Neuronal stem cell (in vitro differentiated cells): ENCODE measurements around the gene LMLN.
A peak's percentile ranks its signal among the peaks of the same experiment; 100 is the strongest.
"Not testable (repeated sequence)": the region's sequence is repeated elsewhere in the genome, so short reads cannot be mapped to it uniquely, and the experiment has no call there.

Source experiments
- DNase-seq: peaks from one replicate; pipeline ENCODE4 v3.0.0-alpha.2; 2013; ENCODE audit warnings: low spot score
- H2AFZ ChIP-seq: one replicate; pipeline ENCODE4 v1.6.1; 2013; ENCODE audit warnings: mild to moderate bottlenecking, low read length, inconsistent platforms
- H2AK5ac ChIP-seq: 2 replicates; pipeline ENCODE4 v1.6.1; 2013; ENCODE audit warnings: low read depth, mild to moderate bottlenecking, inconsistent platforms, low read length, moderate library complexity, mixed read lengths
- H2BK120ac ChIP-seq: 2 replicates; pipeline ENCODE4 v1.6.1; 2013; ENCODE audit warnings: low read depth, mild to moderate bottlenecking, inconsistent platforms, low read length, moderate library complexity, mixed read lengths
- H2BK12ac ChIP-seq: one replicate; pipeline ENCODE4 v1.6.1; 2013; ENCODE audit warnings: low read length, inconsistent platforms
- H2BK15ac ChIP-seq: 2 replicates; pipeline ENCODE4 v1.6.1; 2013; ENCODE audit warnings: mild to moderate bottlenecking, low read length, inconsistent platforms, mixed read lengths
- H2BK5ac ChIP-seq: one replicate; pipeline ENCODE4 v1.6.1; 2013; ENCODE audit warnings: inconsistent platforms, mild to moderate bottlenecking, low read length, moderate library complexity
- H3K14ac ChIP-seq: one replicate; pipeline ENCODE4 v1.6.1; 2013; ENCODE audit warnings: low read length, inconsistent platforms
- H3K18ac ChIP-seq: 2 replicates; pipeline ENCODE4 v1.6.1; 2013; ENCODE audit warnings: low read length, inconsistent platforms
- H3K23ac ChIP-seq: 2 replicates; pipeline ENCODE4 v1.6.1; 2013; ENCODE audit warnings: low read depth, mild to moderate bottlenecking, mixed read lengths, low read length, inconsistent platforms; ENCODE audit not compliant: poor library complexity
- H3K27ac ChIP-seq: replicated peaks from 3 replicates; pipeline ENCODE4 v1.5.1; 2013; ENCODE audit warnings: low read length, inconsistent platforms
- H3K27me3 ChIP-seq, 3 experiments: 2 replicates each; pipeline ENCODE4 v1.6.1; 2013; ENCODE audit warnings: low read length in 3 of 3, mild to moderate bottlenecking in 2 of 3, inconsistent platforms in 1 of 3, low read depth in 1 of 3, mixed read lengths in 1 of 3, moderate library complexity in 1 of 3; ENCODE audit not compliant: control insufficient read depth in 3 of 3, insufficient read depth in 3 of 3
- H3K36me3 ChIP-seq, 2 donors: replicated peaks in 1 of 2; 2 replicates each; pipeline ENCODE4 v1.6.1; 2013; ENCODE audit warnings: low read length in 2 of 2; ENCODE audit not compliant: control insufficient read depth in 2 of 2, insufficient read depth in 2 of 2
- H3K4ac ChIP-seq: 2 replicates; pipeline ENCODE4 v1.6.1; 2013; ENCODE audit warnings: inconsistent platforms, mild to moderate bottlenecking, low read length, moderate library complexity
- H3K4me1 ChIP-seq, 2 donors: 1 replicate in 1 of 2; 2 replicates in 1 of 2; pipeline ENCODE4 v1.6.1; 2013; ENCODE audit warnings: low read length in 2 of 2, low read depth in 1 of 2; ENCODE audit not compliant: control insufficient read depth in 2 of 2, insufficient read depth in 1 of 2
- H3K4me2 ChIP-seq: one replicate; pipeline ENCODE4 v1.6.1; 2013; ENCODE audit warnings: mild to moderate bottlenecking, low read length, inconsistent platforms; ENCODE audit not compliant: insufficient read depth, poor library complexity, severe bottlenecking
- H3K4me3 ChIP-seq, 2 donors: 2 replicates each; pipeline ENCODE4 v1.5.1; 2013; ENCODE audit warnings: low read length in 2 of 2, mild to moderate bottlenecking in 2 of 2, inconsistent platforms in 1 of 2, moderate library complexity in 1 of 2
- H3K79me1 ChIP-seq: one replicate; pipeline ENCODE4 v1.6.1; 2013; ENCODE audit warnings: low read depth, mild to moderate bottlenecking, inconsistent platforms, low read length, moderate library complexity
- H3K9ac ChIP-seq: one replicate; pipeline ENCODE4 v1.6.1; 2013; ENCODE audit warnings: mild to moderate bottlenecking, low read depth, low read length, inconsistent platforms; ENCODE audit not compliant: poor library complexity
- H3K9me3 ChIP-seq, 2 donors: replicated peaks in 1 of 2; 2 replicates each; pipeline versions ENCODE3 to v1.6.1; 2013; ENCODE audit warnings: low read length in 2 of 2, mild to moderate bottlenecking in 2 of 2, inconsistent platforms in 1 of 2, low read depth in 1 of 2, mixed read lengths in 1 of 2, moderate library complexity in 1 of 2; ENCODE audit not compliant: control insufficient read depth in 2 of 2, insufficient read depth in 1 of 2
- H4K8ac ChIP-seq: one replicate; pipeline ENCODE4 v1.6.1; 2013; ENCODE audit warnings: low read depth, mild to moderate bottlenecking, inconsistent platforms, low read length, moderate library complexity
- H4K91ac ChIP-seq: one replicate; pipeline ENCODE4 v1.6.1; 2013; ENCODE audit warnings: low read length, low read depth, mild to moderate bottlenecking, inconsistent platforms; ENCODE audit not compliant: poor library complexity
- WGBS, 2 donors: extraction: QIAGEN DNeasy Blood & Tissue Kit; methylation state at CpG; one replicate each; pipeline ENCODE4 v1.1.7; 2013; ENCODE audit warnings: missing lambda C conversion rate in 2 of 2, mixed read lengths in 1 of 2; ENCODE audit not compliant: insufficient read length in 2 of 2, insufficient replicate concordance in 1 of 2; ENCODE audit errors: extremely low coverage in 2 of 2; 5-methylcytosine and 5-hydroxymethylcytosine counted together

Gene LMLN

DNA sequence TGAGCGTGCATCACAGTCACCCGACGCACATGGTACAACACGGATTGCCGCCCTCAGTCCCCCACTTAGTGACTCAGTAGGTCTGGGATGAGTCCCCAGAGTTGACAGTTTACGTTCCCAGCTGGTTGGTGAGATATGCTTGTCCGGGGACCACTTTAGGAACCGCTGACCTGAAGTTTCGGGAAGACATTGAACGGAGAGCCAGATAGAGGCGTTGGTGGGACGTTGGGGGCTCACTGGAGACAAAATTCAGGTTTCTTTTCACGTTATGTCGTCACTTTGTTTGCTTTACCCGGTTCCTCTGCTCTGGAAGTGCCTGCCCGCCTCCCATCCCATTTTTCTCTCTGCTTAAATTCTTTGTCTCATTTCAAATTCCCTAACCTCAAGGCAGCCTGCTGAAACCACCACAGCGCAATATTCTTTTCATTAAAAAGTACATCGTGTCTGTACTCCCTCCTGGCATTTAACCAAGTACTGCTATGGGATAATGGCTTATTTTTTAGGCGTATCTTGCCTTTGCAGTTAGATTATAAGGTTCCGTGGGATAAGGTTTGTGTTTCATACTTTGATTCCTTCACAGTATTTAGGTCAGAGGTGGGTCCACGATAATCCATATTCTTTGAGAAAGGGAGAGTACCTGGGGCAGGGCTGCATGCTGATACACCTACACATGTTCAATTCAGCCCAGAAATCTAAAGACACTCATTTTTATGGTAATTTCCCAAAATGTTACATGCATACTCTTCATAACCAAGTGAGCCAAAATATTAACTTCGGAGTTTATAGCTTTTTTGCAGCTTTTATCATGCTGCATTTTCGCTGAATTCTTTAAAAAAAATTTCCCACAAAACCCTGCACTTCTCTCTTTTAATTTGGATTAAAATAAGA is 921 bp downstream of the LMLN start:
- peaks cover 8 to 13% of the 10 kb centered on the region in 2 donors for H3K36me3 ChIP-seq
- H2AK5ac ChIP-seq = no peak overlapping the region
- H2BK15ac ChIP-seq = no peak overlapping the region
- H2BK120ac ChIP-seq = no peak overlapping the region
- H2BK5ac ChIP-seq = no peak overlapping the region
- H3K23ac ChIP-seq = no peak overlapping the region
- no peak overlapping the region for H3K14ac ChIP-seq
- peak overlapping the region; percentile 90 for H3K4me2 ChIP-seq
- H3K27ac ChIP-seq = no peak overlapping the region
- peak overlapping the region; percentile 93 for H2AFZ ChIP-seq
- peak overlapping the region; percentile 52 for H3K18ac ChIP-seq
- H4K91ac ChIP-seq = no peak overlapping the region
- H3K79me1 ChIP-seq = no peaks in the 10 kb centered on the region
- peak overlapping the region; percentile 73 to 95 for H3K4me3 ChIP-seq
- H3K9ac ChIP-seq = peak overlapping the region; percentile 87
- no CpG with 5 or more reads among the region's 23 CpGs for WGBS, 2 donors
- peaks cover 3 to 7% of the 10 kb centered on the region in 2 donors for H3K4me1 ChIP-seq
- no peak for DNase-seq
- no peak overlapping the region for H4K8ac ChIP-seq
- H3K27me3 ChIP-seq = no peaks in the 10 kb centered on the region
- peaks cover 0 to 1% of the 10 kb centered on the region in 2 donors for H3K9me3 ChIP-seq
- H2BK12ac ChIP-seq = no peak overlapping the region
- H3K4ac ChIP-seq = no peak overlapping the region

DNA sequence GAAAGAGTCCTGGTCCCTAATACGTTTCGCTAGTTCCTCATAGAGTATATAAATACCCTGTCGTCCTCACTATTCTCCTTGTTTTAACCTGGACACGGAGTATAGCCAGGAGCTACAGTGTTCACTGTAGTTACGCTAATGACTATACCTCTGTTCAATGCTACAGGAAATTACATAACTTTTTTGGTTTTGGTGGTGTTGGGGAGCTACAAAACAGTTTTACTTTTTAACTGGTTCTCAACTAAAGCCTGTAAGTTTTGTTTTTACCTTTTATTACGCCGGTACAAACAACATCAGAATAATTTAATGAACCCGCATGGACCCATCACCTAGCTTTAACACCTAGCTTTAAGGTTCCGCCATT is 1.5 kb downstream of the LMLN start:
- Histone ChIP-seq H2BK15ac (no peak overlapping the region), H3K4me1 (peaks cover 3 to 7% of the 10 kb centered on the region in 2 donors), H3K9ac (no peak overlapping the region), H3K4ac (no peak overlapping the region), H3K9me3 (peaks cover 1% of the 10 kb centered on the region in 2 donors), H2AK5ac (no peak overlapping the region), H4K91ac (no peak overlapping the region), H3K14ac (no peak overlapping the region), H4K8ac (no peak overlapping the region), H2BK12ac (no peak overlapping the region), H3K23ac (no peak overlapping the region), H3K79me1 (no peaks in the 10 kb centered on the region), H2BK120ac (no peak overlapping the region), H3K4me3 (no peak overlapping the region), H3K27me3 (no peaks in the 10 kb centered on the region), H3K18ac (no peak overlapping the region), H3K36me3 (peaks cover 3 to 6% of the 10 kb centered on the region in 2 donors), H3K4me2 (no peak overlapping the region), H2AFZ (no peak overlapping the region), H2BK5ac (no peak overlapping the region), H3K27ac (no peak overlapping the region)
- WGBS, 2 donors = no CpG with 5 or more reads among the region's 9 CpGs
- DNase-seq = no peak

DNA sequence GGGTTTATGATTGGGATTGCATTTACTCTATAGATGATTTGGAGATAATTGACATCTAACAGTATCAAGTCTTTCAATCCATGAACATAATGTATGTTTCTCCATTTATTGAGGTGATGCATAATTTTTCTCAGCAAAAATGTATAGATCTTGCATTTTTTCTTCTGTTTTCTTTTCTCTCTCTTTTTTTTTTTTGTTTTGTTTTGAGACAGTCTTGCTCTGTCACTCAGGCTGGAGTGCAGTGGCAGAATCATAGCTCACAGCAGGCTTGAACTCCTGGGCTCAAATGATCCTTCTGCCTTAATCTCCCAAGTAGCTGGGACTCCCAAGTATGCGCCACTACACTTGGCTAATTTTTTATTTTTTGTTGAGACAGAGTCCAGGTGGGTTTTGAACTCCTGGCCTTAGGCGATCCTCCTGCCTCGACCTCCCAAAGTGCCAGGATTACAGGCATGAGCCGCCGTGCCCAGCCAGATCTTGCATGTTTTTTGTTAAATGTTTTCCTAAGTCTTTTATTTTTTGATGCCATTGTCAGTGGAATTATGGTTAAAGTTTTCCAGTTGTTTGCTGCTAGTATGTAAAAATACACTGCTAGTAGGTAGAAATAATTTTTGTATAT is 3.1 kb downstream of the LMLN start:
- no peaks in the 10 kb centered on the region for H3K27me3 ChIP-seq
- no peak overlapping the region for H2BK5ac ChIP-seq
- no CpG with 5 or more reads among the region's 5 CpGs for WGBS, 2 donors
- no peak overlapping the region for H3K14ac ChIP-seq
- H3K4me1 ChIP-seq = peaks cover 3 to 7% of the 10 kb centered on the region in 2 donors
- no peak overlapping the region for H3K4me3 ChIP-seq
- no peak overlapping the region for H2AK5ac ChIP-seq
- H3K79me1 ChIP-seq = no peaks in the 10 kb centered on the region
- H3K36me3 ChIP-seq = no peaks in the 10 kb centered on the region
- no peak for DNase-seq
- H4K8ac ChIP-seq = no peak overlapping the region
- H2AFZ ChIP-seq = no peak overlapping the region
- no peak overlapping the region for H3K4ac ChIP-seq
- no peak overlapping the region for H3K9ac ChIP-seq
- no peak overlapping the region for H3K27ac ChIP-seq
- H3K4me2 ChIP-seq = no peak overlapping the region
- no peak overlapping the region for H4K91ac ChIP-seq
- no peak overlapping the region for H2BK15ac ChIP-seq
- H2BK12ac ChIP-seq = no peak overlapping the region
- H3K9me3 ChIP-seq = peaks cover 4 to 7% of the 10 kb centered on the region in 2 donors
- no peak overlapping the region for H2BK120ac ChIP-seq
- no peak overlapping the region for H3K18ac ChIP-seq
- no peak overlapping the region for H3K23ac ChIP-seq

DNA sequence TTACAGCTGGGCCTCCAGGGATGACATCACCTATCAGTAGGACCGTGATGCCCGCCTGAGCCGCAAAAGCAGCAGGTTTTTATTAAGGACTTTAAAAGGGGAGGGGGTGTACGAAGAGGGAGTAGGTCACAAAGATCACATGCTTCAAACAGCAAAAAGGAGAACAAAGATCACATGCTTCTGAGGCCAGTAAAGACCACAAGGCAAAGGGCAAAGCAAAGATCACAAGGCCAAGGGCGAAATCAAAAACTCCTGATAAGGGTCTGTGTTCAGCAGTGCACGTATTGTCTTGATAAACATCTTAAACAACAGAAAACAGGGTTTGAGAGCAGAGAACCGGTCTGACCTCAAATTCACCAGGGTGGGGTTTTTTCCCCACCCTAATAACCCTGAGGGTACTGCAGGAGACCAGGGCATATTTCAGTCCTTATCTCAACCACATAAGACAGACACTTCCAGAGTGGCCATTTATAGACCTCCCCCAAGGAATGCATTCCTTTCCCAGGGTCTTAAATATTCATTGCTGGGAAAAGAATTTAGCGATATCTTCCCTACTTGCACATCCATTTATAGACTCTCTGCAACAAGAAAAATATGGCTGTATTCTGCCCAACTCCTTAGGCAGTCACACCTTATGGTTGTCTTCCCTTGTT is 7.4 kb downstream of the LMLN start:
- H2AFZ ChIP-seq, H2BK12ac ChIP-seq, H3K36me3 ChIP-seq, H3K27me3 ChIP-seq, H3K14ac ChIP-seq, H3K79me1 ChIP-seq, H3K4ac ChIP-seq, H3K23ac ChIP-seq, H3K4me3 ChIP-seq, H2BK15ac ChIP-seq, H2BK120ac ChIP-seq, H3K27ac ChIP-seq, H2AK5ac ChIP-seq, H3K9me3 ChIP-seq, H3K4me1 ChIP-seq, H3K9ac ChIP-seq, H4K91ac ChIP-seq, DNase-seq, H2BK5ac ChIP-seq, H3K4me2 ChIP-seq, H4K8ac ChIP-seq, H3K18ac ChIP-seq: not testable (repeated sequence)
- no CpG with 5 or more reads among the region's 8 CpGs for WGBS, 2 donors
